HCT116 (cell line): Measurements from ENCODE around the gene MDH2. TPM values are rescaled to one million over a fixed set of nuclear protein-coding genes. Genes with fewer than 3 reads are reported as not detected.

Experiments
- ATAC-seq: fragments of 200-7000 bp; cut with Tn5 transposase; 2 replicates; pipeline ENCODE4 v1.9.1; 2020; ENCODE audit warnings: mild to moderate bottlenecking, moderate library complexity
- BruUV-seq: library from RNA; stranded (reverse); fragments of 400-500 nt; replicated peaks from 2 replicates; lab custom pipeline; 2021; lab: Mats Ljungman, UMichigan
- CTCF ChIA-PET: fragments of 300-600 bp; sonication (Branson Sonifier 250); formaldehyde crosslinking; loops from one replicate; lab custom pipeline; 2021; ENCODE audit warnings: antibody characterized with exemption; lab: Charles Lee
- POLR2A ChIA-PET: fragments of 300-600, 350-600 bp; sonication (Branson Sonifier 250); formaldehyde crosslinking; loops from one replicate; lab custom pipeline; 2021; ENCODE audit warnings: antibody characterized with exemption; lab: Charles Lee
- RAD21 ChIA-PET, 2 experiments: fragments of 300-600 bp; sonication (Branson Sonifier 250); formaldehyde crosslinking; loops; one replicate each; lab custom pipeline; 2023; ENCODE audit warnings: low total read pairs in 2 of 2; ENCODE audit not compliant: uncharacterized antibody in 2 of 2, unreplicated experiment in 2 of 2, low non-redundant PET in 1 of 2; lab: Charles Lee
- DNase-seq: peaks from one replicate; pipeline ENCODE4 v3.0.0-alpha.2; 2010; ENCODE audit warnings: low read depth, low spot score
- H2AFZ ChIP-seq: fragments of 200-600 bp; shearing (Covaris generic), sonication (generic); 2 replicates; pipeline ENCODE4 v1.6.1; 2017; ENCODE audit warnings: low read depth, mixed run types, mixed read lengths, antibody characterized with exemption, low read length; ENCODE audit not compliant: poor library complexity, severe bottlenecking
- H3K27ac ChIP-seq: 2 replicates; pipeline ENCODE4 v1.5.1; 2012; ENCODE audit warnings: low read depth, low read length
- H3K27me3 ChIP-seq: fragments of 200-600 bp; sonication (generic); 2 replicates; pipeline ENCODE4 v1.6.1; 2016; ENCODE audit warnings: mixed run types, low read length, mixed read lengths; ENCODE audit not compliant: insufficient read depth
- H3K36me3 ChIP-seq, 2 experiments: fragments of 200-500 bp in 1 of 2; fragments of 200-600 bp in 1 of 2; sonication (Bioruptor generic) in 1 of 2; sonication (generic) in 1 of 2; 2 replicates each; pipeline versions ENCODE4 v1.5.1 to v1.6.1; 2014 to 2016; ENCODE audit warnings: low read length in 2 of 2, inconsistent platforms in 1 of 2, mixed read lengths in 1 of 2, mixed run types in 1 of 2; ENCODE audit not compliant: insufficient read depth in 2 of 2, control insufficient read depth in 1 of 2
- H3K4me1 ChIP-seq, 2 experiments: fragments of 200-600 bp in 1 of 2; sonication (generic) in 1 of 2; 2 replicates each; pipeline versions ENCODE4 v1.5.1 to v1.6.1; 2012 to 2017; ENCODE audit warnings: low read length in 2 of 2, inconsistent platforms in 1 of 2, mild to moderate bottlenecking in 1 of 2, mixed read lengths in 1 of 2, mixed run types in 1 of 2, moderate library complexity in 1 of 2; ENCODE audit not compliant: insufficient read depth in 2 of 2, control insufficient read depth in 1 of 2
- H3K4me2 ChIP-seq: fragments of 200-600 bp; sonication (generic); 2 replicates; pipeline ENCODE4 v1.6.1; 2017; ENCODE audit warnings: mixed run types, low read length, mixed read lengths
- H3K4me3 ChIP-seq, 2 experiments: fragments of 200-600 bp in 1 of 2; sonication (generic) in 1 of 2; replicated peaks in 1 of 2; 2 replicates each; pipeline ENCODE4 v1.5.1; 2011 to 2016; ENCODE audit warnings: low read length in 2 of 2, control low read depth in 1 of 2, low read depth in 1 of 2, mild to moderate bottlenecking in 1 of 2, mixed read lengths in 1 of 2, mixed run types in 1 of 2
- H3K79me2 ChIP-seq: fragments of 200-600 bp; sonication (generic); 2 replicates; pipeline ENCODE4 v1.6.1; 2017; ENCODE audit warnings: mild to moderate bottlenecking, mixed run types, low read length, moderate library complexity, mixed read lengths; ENCODE audit not compliant: insufficient read depth
- H3K9ac ChIP-seq: fragments of 200-600 bp; sonication (generic); 2 replicates; pipeline ENCODE4 v1.6.1; 2016; ENCODE audit warnings: low read length, mixed read lengths
- H3K9me2 ChIP-seq: fragments of 200-600 bp; sonication (generic), shearing (Covaris generic); 2 replicates; pipeline ENCODE4 v1.6.1; 2017; ENCODE audit warnings: mixed run types, mild to moderate bottlenecking, moderate library complexity; ENCODE audit not compliant: insufficient read depth
- H3K9me3 ChIP-seq, 2 experiments: fragments of 200-500 bp in 1 of 2; fragments of 200-600 bp in 1 of 2; sonication (Bioruptor generic) in 1 of 2; sonication (generic) in 1 of 2; 2 replicates each; pipeline ENCODE4 v1.6.1; 2014 to 2017; ENCODE audit warnings: low read length in 2 of 2, mixed read lengths in 2 of 2, inconsistent platforms in 1 of 2, low read depth in 1 of 2, mild to moderate bottlenecking in 1 of 2, mixed run types in 1 of 2, moderate library complexity in 1 of 2; ENCODE audit not compliant: control insufficient read depth in 1 of 2, insufficient read depth in 1 of 2
- H4K20me1 ChIP-seq: fragments of 200-600 bp; sonication (generic), shearing (Covaris generic); 2 replicates; pipeline ENCODE4 v1.6.1; 2017; ENCODE audit warnings: mixed run types, mild to moderate bottlenecking, moderate library complexity; ENCODE audit not compliant: insufficient read depth
- CBX3 ChIP-seq: IDR thresholded peaks from 2 replicates; pipeline ENCODE4 v1.6.1; 2012; ENCODE audit warnings: low read depth
- REST ChIP-seq: IDR thresholded peaks from 2 replicates; pipeline ENCODE4 v1.6.1; 2012; ENCODE audit warnings: low read depth
- TCF7L2 ChIP-seq: IDR thresholded peaks from 2 replicates; pipeline ENCODE4 v1.7.0; 2011; ENCODE audit warnings: borderline replicate concordance, inconsistent platforms; ENCODE audit not compliant: insufficient read depth, insufficient read length; ENCODE audit errors: extremely low read depth
- YY1 ChIP-seq: IDR thresholded peaks from 2 replicates; pipeline ENCODE4 v1.6.1; 2011; ENCODE audit warnings: low read length, low read depth, moderate library complexity, mild to moderate bottlenecking; ENCODE audit not compliant: insufficient replicate concordance; ENCODE audit errors: extremely low read depth
- intact Hi-C: fragments of 100-400 bp; cut with micrococcal nuclease; formaldehyde crosslinking; loops from 2 replicates; pipeline ENCODE4 v1.10.0; 2022
- total RNA-seq: library from RNA; stranded (reverse); gene quantifications from one replicate; pipeline ENCODE4 v1.2.1, GENCODE V29; 2021; ENCODE audit not compliant: unreplicated experiment

Gene MDH2
- total RNA-seq, 1 experiment from 2014 or later: 357 TPM

GRCh38 chr7:76047305-76047810 lies 548 bp upstream of the MDH2 start:
- H4K20me1 ChIP-seq: no peaks in the 10 kb centered on the region
- TF ChIP-seq TCF7L2 (no peak), REST (no peak), CBX3 (no peak), YY1 (no peak)
- peaks cover 0 to 16% of the 10 kb centered on the region in 2 experiments; a peak in 1 of 4 replicates for H3K36me3 ChIP-seq
- no peaks in the 10 kb centered on the region for H3K9me2 ChIP-seq
- H3K9ac ChIP-seq: peak overlapping the region; percentile 100
- H3K79me2 ChIP-seq: peaks cover 79% of the 10 kb centered on the region
- ATAC-seq (no peak; the same call in 1 of the 2 replicates), DNase-seq (no peak)
- intact Hi-C loops: loop anchor here (5.0 kb wide), 1 partner anchor 85 kb away; no protein-coding TSS in a partner anchor
- H2AFZ ChIP-seq: no peak overlapping the region
- H3K4me3 ChIP-seq: peak overlapping the region; percentile 88 to 98
- RAD21 ChIA-PET: no interaction called here
- CTCF ChIA-PET: interaction anchor here (0.8 to 1.1 kb wide), 3 partner anchors 80 to 267 kb away, joined by 3 to 5 read pairs (median 3); no protein-coding TSS in a partner anchor
- peak overlapping the region; percentile 78 for H3K4me2 ChIP-seq
- H3K27ac ChIP-seq: peak overlapping the region; percentile 82
- TSS peak; percentile 89 for BruUV-seq
- H3K4me1 ChIP-seq: peaks cover 5 to 21% of the 10 kb centered on the region in 2 experiments
- POLR2A ChIA-PET: interaction anchor here (0.7 to 1.1 kb wide), 5 partner anchors 10 to 119 kb away, joined by 3 to 4 read pairs (median 3); no protein-coding TSS in a partner anchor
- H3K9me3 ChIP-seq: no peaks in the 10 kb centered on the region
- H3K27me3 ChIP-seq: no peaks in the 10 kb centered on the region
